GM21529 (cell line): ENCODE results near the gene DLX3.
"Not testable (repeated sequence)": the region's sequence is repeated elsewhere in the genome, so short reads cannot be mapped to it uniquely, and the experiment has no call there.

Source experiments
- ATAC-seq: cut with Tn5 transposase; IDR thresholded peaks from one replicate; pipeline ENCODE4 v1.9.1; 2021; ENCODE audit not compliant: unreplicated experiment

DLX3 gene

DNA sequence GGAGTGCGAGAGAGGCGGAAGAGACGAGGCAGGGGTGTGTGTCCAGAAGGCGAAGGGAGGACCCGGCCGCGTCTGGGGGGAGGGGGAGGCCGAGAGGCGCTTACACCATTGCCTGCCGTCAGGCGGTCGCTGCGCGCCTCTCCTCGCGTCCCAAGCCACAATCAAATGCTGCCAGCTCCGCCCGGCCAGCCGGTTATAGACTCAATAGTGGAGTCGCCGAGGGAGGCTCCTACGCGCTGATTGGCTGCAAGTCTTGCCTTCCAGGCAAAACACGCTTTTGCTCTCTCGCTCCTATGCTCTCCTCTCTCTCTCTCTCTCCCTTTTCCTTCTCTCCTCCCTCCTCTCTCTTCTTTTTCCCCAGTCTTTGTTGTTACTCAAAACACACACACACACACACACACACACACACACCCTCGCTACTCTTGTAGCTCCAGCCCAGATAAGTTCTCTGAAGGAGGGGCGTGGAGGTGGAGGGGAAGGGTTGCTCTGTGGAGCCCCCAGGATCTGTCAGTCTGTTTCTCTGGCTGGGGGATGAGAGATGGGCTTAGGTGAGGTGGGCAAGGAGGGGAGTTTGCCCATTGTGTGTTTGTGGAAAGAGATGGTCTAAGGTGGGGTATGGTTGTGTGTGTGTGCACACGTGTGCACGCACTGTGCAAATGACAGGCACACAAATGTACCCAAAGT lies at the start of gene DLX3:
TSS of gene DLX3 (minus strand) at position 170 of the 684 bp plus-strand sequence. CDS start 226 bp downstream, outside the sequence.
- no peak for ATAC-seq

DNA sequence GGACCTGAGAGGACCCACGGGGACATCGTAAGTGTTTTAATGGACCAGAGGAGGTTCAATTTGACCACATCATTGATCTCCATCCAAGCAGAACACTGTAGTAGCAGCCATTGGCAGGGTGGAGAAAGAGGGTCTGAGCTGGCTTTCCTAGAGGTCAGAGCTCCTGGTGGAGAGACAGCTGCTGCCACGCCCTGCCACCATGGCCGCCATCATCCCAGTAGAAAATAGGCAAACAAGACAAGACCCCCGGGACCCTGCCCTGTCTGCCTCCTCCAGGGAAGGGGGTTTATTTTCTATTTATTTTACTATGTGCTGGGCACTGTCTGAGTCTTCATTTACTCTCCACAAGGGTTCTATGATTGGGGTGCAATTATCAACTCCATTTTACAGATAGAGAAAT lies 49.5 kb upstream of the DLX3 start:
- no peak for ATAC-seq

DNA sequence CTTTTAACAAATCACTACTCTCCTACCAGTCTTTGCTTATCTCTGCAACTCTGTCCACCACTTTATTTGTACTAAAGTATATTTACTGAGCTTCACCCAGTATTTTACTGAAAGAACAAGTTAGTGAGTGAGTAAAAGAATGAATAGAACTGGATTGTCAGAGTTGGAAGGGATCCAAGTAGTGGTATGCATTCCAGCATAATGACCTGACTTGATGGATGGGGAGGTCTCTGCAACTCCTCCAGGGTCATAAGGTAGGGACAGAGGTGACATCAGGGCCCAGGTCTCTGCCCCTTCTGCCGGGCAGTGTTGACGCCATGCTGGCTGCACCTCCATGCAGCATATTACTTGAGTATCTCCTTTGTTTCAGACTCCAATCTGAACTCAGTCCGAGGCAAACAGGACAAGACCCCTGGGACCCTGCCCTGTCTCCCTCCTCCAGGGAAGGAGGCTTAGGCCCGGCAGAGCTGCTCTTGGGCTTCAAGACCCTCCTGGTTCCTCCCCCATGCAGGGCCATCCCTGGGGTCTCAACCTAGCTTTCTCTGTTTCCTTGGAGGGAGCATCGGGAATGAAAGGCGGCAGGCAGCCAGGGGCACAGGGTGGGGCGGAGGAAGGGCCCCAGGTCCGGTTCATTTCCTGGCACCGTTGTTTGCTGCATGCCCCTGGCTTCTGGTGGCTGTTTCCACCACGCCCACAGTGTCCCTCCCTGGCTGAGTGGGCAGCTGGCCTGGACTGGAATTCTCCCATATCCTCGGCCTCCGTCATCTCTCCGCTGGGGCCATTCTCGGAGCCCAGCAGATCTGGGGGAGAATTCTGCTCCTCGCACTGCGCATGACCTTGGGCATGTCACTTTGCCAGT lies 48.5 kb upstream of the DLX3 start:
- ATAC-seq: no peak

DNA sequence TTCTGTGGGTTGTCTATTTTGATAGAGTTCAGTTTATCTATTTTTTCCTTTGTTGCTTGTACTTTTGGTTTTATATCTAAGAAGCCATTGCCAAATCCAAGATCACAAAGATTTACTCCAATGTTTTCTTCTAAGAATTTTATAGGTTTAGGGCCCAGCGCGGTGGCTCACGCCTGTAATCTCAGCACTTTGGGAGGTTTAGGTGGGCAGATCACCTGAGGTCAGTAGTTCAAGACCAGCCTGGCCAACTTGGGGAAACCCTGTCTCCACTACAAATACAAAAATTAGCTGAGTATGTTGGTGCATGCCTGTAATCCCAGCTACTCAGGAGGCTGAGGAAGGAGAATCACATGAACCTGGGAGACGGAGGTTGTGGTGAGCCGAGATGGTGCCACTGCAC lies 47.2 kb upstream of the DLX3 start:
- ATAC-seq: no peak

DNA sequence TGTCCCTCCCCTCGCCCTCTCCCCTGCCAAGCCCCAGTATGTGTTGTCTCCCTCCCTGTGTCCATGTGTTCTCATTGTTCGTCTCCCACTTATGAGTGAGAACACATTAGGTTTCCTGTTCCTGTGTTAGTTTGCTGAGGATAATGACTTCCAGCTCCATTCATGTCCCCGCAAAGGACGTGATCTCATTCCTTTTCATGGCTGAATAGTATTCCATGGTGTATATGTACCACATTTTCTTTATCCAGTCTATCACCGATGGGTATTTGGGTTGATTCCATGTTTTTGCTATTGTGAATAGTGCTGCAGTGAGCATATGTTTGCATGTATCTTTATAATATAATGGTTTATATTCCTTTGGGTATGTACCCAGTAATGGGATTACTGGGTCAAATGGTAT lies 45.5 kb upstream of the DLX3 start:
- ATAC-seq: not testable (repeated sequence)

DNA sequence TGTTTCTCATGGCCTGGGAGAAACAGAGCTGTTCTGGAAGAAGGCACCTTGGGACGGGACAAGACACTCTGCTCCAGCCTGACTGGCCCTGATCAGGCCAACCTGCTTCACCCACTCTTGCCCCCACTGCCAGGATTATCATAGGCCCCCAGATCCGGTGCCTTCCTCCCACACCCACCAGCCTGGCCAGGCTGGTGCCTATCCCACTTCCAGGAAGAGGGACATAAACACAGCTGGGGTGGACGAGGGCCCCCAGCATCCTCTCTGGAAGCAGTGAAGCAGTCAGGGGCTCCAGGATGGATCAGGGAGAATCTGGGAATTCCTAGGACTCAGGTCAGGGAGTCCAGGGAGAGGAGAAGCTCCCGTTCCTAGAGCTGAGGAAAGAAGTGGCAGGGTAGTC lies 44.0 kb upstream of the DLX3 start:
- ATAC-seq: no peak

DNA sequence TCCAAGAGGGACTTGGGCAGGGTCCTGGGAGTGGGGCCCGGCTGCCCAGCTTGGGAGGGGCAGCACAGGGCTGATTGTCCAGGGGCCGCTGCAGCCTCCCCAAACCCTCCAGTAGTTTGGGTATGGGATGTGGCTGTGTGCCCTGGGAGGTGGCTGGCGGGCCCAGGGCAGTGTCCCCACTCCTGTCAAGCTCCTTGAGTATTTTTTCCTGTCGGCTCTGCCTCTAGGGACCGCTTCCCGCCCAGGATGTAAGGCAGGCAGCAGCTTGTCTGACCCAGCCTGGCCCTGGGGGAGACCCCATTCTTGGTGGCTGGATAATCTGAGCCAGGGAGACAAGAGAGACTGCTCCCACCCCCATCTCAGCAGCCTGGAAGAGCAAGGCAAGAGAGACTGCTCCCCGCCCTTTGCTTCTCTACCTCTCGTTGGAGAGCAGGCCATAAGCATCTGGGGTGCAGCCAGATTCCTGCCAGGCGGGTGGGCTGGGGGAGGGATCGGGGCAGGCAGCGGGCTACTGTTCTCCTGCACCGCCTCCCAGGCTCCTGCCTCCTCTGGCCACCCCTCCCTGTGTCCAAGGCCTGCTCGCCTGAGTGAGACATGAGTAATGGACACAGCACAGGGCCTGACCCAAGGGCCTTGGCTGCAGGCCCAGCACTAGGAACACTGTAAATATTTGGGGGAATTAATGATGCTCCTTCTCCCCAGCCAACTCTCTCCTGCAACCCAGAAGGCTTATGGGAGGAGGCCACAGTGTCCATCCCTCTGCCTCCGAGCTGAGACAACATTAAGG lies 42.5 kb upstream of the DLX3 start:
- ATAC-seq: no peak

DNA sequence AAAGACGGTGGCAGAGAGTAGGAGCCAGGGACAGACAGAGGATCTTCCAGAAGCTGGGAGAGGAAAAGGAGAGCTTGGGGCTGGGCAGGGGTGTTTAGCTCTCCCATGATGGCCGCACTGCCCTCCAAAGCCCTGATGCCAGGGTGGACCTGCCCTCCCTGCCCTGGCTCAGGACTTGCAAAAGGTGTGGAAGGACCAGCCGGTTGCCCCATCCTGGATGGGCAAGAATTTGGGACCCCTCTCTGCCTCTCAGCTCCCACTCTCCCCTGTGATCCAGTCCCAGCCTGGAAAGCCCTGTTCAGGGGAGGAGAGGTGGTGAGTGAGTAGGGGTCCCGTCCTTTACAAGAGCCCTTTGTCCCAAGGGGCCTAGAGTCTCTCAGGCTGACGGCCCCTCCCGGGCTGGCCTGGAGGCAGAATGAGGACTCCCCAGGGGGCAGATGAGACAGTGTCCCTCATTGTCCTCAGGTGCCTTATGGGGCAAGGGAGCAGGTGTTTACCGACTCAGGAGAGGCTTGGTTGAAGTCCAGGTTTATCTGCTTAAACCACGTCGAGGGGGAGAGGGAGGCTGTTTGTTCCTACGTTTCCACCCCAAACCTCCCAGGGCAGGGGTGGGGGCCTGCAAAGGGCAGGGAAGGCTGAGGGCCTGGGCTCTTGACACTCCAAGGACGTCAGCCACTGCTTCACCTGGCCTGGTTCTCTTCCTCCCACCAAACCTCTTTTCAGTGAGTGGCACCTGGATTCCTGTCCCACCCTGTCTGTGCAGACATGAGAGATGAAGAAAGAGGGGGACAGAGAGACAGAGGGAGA lies 41.6 kb upstream of the DLX3 start:
- no peak for ATAC-seq

DNA sequence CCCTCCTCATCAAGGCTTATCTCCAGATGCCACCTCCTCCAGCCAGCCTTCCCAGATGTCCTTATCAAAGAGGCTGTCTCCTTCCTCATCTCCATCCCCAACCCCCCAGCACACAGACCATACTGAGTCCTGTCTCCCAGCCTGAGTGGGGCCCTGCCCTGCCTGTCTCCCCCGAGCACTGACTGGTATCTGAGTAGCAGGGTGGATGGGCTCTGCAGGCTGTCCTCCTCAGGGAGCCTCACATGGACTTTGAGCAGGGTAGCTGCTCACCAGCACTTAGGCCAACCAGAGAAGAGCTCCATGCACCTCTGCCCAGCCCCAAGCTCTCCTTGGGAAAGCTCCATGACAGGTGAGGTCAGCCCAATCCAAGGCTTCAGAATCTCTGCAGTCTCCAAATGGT lies 40.9 kb upstream of the DLX3 start:
- no peak for ATAC-seq

DNA sequence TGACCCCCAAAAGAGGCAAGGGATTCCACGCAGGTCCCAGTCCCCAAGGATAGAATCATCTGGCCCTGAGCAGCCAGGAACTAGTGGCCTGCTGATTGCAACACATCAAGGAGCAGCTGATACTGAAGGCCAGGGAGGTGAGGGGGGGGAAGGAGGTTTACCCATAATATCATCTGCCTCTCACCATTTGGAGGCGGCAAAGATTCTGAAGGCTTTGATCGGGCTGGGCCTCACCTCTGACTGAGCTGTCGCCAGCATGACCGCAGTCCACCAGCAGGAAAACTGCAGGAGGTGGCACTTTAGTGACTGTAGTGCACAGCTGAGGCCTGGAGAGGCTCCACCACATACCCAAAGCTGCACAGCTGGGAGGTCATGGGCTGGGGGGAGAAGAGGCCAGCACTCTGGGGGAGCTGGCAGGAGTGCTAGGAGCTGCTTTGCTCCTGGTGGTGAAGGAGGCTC lies 40.4 kb upstream of the DLX3 start:
- no peak for ATAC-seq

DNA sequence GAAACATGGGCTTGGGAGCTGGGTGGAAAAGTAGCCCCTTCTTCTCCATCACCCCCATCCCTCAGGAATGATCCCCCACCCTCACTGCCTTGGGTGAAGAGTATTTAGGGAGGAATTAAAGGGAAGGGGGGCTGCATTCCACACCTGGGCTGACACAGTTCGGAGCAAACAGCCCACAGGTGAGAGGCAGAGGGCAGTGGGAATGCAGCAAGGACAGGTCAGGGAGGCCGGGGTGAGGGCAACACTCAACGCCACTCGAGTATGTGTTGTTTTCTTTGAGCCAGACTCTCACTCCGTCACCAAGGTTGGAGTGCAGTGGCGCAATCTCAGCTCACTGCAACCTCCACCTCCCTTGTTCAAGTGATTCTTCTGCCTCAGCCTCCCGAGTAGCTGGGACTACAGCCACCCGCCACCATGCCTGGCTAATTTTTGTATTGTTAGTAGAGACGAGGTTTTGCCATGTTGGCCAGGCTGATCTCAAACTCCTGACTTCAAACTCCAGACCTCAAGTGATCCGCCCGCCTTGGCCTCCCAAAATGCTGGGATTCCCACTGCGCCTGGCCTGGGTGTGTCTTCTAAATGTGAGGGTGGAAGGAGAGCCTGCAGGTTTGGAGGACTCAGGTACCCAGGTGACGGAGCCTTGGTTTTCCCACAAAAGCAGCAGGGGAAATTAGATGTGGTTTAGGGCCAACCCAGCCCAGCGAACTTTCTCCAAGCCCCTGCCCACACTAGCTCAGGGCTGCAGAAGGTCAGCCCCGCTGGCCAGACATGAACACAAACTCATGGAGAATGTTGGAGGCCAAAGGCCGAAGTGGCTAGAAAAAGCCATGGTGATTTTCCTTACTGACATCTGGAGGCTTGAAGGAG lies 39.7 kb upstream of the DLX3 start:
- no peak for ATAC-seq

DNA sequence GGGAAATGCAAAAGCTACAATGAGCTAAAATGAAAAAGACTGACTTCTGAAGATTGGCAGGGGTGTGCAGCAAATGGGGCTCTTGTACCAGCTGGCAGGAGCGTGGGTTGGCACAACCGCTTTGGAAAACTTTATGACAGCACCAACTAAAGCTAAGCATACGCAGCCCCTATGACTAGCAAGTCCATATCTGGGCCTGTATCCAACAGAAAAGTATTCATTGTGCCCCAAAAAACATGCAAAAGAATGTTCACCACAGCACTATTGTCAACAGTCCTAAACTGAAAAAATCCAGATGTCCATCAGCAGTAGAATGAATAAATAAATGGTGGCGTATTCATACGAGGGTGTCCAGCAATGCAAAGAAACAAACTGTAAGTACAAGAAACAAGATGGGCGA lies 38.3 kb upstream of the DLX3 start:
- ATAC-seq: no peak

DNA sequence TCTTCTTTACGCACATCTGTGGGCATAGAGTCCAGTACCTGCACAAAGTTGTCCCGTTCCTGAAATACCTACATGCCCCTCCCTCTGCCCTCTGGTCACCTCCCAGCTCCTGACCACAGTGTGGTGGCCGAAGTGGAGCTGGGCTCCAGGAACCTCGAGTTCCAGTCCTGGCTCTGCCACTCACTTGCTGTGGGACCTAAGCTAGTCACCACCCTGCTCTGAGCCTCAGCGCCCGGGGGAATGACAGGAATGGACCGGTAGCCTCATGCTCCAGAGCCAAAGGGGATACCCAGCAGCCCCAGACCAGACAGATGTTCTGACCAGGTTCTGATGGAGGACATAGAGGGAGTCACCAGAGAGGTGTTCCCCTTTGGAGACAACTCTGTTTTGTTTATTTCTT lies 34.2 kb upstream of the DLX3 start:
- no peak for ATAC-seq

DNA sequence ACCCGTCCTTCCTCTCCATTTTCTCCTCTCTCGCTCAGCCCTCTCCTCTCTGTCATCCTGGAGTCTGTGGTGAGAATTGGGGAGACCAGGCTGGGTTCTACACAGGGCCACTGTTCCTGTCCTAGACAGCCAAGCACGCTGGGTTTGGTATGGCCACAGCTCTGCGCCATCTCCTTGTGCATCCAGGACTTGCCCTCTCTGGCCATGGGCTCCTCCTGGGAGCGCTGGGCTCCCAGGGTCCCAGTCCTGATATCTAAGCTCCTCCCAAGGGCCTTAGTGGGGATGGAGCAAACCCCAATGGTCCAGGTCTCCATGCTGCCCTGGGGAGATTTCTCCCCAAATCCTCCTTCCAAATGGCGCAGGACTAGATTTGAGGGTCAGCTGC lies 33.7 kb upstream of the DLX3 start:
- ATAC-seq: no peak

DNA sequence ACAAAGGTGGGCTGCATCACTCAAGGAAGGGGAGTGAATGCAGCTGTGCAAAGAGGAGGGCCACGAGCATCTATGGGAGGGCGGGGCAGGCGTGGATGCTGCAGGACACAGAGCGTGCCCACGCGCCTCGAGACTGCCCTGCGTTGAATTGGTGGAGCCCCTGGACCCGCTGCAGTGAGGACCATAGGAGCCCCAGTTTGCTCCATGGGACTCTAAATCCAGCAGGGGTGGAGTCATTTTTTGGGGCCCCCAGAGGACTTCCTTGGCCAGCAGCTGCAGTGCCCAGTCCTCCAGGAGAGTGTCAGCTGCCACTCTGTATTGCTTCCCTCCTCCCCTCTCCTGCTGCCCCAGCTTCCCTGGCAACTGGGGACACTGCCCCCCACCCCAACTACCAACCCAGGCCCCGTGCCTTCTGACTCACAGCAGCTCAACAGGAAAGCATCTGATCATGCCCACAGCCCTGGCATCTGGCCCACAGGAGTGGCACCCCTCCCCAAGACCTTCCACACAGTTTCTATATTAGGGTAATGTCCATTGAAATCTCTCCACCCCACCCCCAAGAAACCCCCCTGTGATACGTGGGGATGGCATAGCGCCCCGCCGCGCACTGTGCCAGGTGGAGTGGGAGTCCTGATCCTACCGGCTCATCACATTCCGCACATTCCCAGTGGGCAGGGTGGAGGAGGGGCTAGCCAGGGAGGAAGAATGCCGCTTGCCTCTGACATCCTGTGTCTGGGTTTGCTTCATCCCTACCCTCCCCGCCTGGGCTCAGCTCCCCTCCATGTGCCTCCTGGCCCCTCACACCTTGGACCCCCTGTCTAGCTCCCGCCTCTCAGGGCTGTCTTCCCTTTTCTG lies 33.1 kb upstream of the DLX3 start:
- no peak for ATAC-seq

DNA sequence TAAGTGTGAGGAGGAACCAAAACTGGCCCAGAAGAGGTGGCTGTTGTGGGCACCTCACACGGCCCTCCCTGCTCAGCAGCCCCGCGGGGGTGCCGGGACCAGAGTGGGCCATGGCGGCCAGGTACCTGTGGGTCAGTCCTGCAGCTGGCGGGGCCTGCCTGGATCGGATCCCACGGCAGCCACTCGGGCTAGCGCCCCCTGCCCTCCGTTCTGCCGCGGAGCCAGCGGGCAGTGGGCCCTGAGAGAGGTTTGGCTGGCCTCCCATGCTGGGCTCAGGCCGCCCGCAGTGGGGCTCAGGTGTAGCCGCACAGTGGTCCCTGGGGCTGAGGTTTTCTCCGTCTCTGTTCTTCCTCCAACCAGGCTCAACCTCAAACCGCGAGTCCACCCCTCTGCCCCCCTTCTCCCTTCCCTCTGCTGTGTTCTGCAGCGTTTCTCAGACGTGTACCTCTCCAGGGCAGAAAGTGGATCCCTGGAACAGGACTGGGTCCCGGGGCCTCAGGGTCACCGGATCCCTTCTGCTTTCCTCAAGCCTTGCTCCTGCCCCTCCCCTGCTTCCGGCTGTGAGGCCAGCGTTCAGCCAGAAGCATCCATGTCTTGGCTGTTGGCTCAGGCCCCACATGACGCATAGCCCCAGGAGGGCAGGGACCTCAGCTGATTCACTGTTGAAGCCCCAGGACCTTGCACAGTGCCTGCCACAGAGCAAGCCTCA lies 32.3 kb upstream of the DLX3 start:
- ATAC-seq: no peak

DNA sequence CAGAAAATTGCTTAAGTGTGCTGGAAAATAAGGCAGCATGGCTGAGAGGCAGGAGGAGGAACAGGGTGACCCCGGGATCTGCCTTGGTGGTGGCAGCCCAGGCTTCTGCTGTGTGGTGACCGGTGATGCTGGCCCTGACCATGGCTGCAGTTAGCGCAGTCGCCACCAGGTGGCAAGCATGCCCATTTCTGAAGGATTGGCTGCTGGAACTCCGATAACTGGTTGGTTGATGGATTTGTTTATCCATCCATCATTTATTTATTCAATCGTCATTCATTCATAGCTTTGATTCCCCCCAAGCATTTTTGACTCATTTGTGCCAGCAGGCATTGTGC lies 31.8 kb upstream of the DLX3 start:
- no peak for ATAC-seq

DNA sequence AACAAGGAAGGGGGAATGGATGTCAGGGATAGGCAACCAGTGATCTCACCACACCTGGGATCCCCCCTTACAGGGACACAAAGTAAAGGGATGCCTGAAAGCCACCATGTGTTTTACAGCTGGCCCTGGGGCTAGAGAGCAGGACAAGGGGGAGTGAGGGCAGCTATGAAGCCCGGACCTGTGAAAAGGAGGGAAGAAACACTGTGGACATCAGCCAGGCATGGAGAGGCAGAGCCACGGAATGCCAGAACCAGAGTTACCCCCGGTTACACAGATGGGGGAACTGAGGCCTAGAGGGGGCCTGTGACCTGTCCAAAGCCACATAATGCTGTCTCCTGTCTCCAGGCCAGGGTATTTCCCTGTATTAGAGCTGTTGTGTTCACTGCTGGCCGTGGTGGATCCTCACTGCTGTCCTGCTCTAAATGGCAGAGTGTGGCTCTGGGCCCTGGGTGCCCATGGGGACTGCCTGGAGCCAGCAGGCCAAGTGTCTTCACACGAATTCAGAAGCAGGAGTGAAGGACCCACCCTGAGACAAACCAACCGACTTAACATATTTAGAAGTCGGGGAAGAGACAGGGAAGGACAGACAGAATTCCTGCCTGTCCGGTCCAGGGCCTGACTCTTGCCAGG lies 31.1 kb upstream of the DLX3 start:
- no peak for ATAC-seq
